Astrocyte (in vitro differentiated cells and primary cell): Measurements from ENCODE around the gene MEMO1. TPM values are rescaled to one million over a fixed set of nuclear protein-coding genes. Genes with fewer than 3 reads are reported as not detected.
"Not testable (repeated sequence)": the region's sequence is repeated elsewhere in the genome, so short reads cannot be mapped to it uniquely, and the experiment has no call there.

Experiments used
- DNase-seq: peaks from one replicate; pipeline ENCODE4 v3.0.0-alpha.2; 2010; ENCODE audit warnings: low read depth
- FAIRE-seq: peaks from 2 replicates; lab custom pipeline; 2011; peaks lifted over from hg19 to GRCh38; lab: Jason Lieb, UNC
- H2AFZ ChIP-seq: 2 replicates; pipeline ENCODE4 v1.6.0; 2012; ENCODE audit warnings: low read depth, low read length, inconsistent platforms
- H3K27ac ChIP-seq: 2 replicates; pipeline ENCODE4 v1.5.1; 2011; ENCODE audit warnings: low read depth, low read length, inconsistent platforms
- H3K27me3 ChIP-seq: 2 replicates; pipeline ENCODE4 v1.6.0; 2011; ENCODE audit warnings: low read length, inconsistent platforms; ENCODE audit not compliant: insufficient read depth
- H3K36me3 ChIP-seq: 2 replicates; pipeline ENCODE4 v1.5.1; 2011; ENCODE audit warnings: low read length, inconsistent platforms; ENCODE audit not compliant: insufficient read depth
- H3K4me1 ChIP-seq: 2 replicates; pipeline ENCODE4 v1.5.1; 2011; ENCODE audit warnings: low read length, inconsistent platforms; ENCODE audit not compliant: insufficient read depth
- H3K4me2 ChIP-seq: 2 replicates; pipeline ENCODE4 v1.6.0; 2012; ENCODE audit warnings: low read length, inconsistent platforms
- H3K4me3 ChIP-seq: 2 replicates; pipeline ENCODE4 v1.5.1; 2011; ENCODE audit warnings: low read depth, mild to moderate bottlenecking, low read length, inconsistent platforms; ENCODE audit not compliant: insufficient read depth
- H3K79me2 ChIP-seq: 2 replicates; pipeline ENCODE4 v1.6.0; 2012; ENCODE audit warnings: mild to moderate bottlenecking, low read length, inconsistent platforms; ENCODE audit not compliant: insufficient read depth
- H3K9ac ChIP-seq: 2 replicates; pipeline ENCODE4 v1.6.0; 2012; ENCODE audit warnings: mild to moderate bottlenecking, low read length, inconsistent platforms
- H3K9me3 ChIP-seq: 2 replicates; pipeline ENCODE4 v1.5.1; 2012; ENCODE audit warnings: low read depth, mild to moderate bottlenecking, low read length, inconsistent platforms; ENCODE audit not compliant: insufficient read depth
- H4K20me1 ChIP-seq: 2 replicates; pipeline ENCODE4 v1.6.0; 2012; ENCODE audit warnings: low read length, inconsistent platforms; ENCODE audit not compliant: insufficient read depth
- H3K27ac Mint-ChIP-seq: one replicate; pipeline ENCODE4 v1.8.0; 2021; ENCODE audit warnings: mild to moderate bottlenecking, mixed read lengths; ENCODE audit not compliant: unreplicated experiment
- H3K27me3 Mint-ChIP-seq: one replicate; pipeline ENCODE4 v1.8.0; 2021; ENCODE audit warnings: low read depth, mixed read lengths; ENCODE audit not compliant: unreplicated experiment
- H3K36me3 Mint-ChIP-seq: one replicate; pipeline ENCODE4 v1.8.0; 2021; ENCODE audit warnings: low read depth, mixed read lengths; ENCODE audit not compliant: unreplicated experiment
- H3K4me1 Mint-ChIP-seq: one replicate; pipeline ENCODE4 v1.8.0; 2021; ENCODE audit warnings: low read depth, mixed read lengths; ENCODE audit not compliant: unreplicated experiment
- H3K4me3 Mint-ChIP-seq: one replicate; pipeline ENCODE4 v1.8.0; 2021; ENCODE audit warnings: mild to moderate bottlenecking, moderate library complexity, mixed read lengths; ENCODE audit not compliant: unreplicated experiment
- H3K9me3 Mint-ChIP-seq: one replicate; pipeline ENCODE4 v1.8.0; 2021; ENCODE audit warnings: mild to moderate bottlenecking, mixed read lengths; ENCODE audit not compliant: unreplicated experiment
- CTCF ChIP-seq: IDR thresholded peaks from 2 replicates; pipeline ENCODE4 v1.5.1; 2011; ENCODE audit warnings: low read depth, mild to moderate bottlenecking, inconsistent platforms, low read length, moderate library complexity; ENCODE audit not compliant: insufficient read depth
- EZH2 ChIP-seq: IDR thresholded peaks from 2 replicates; pipeline ENCODE4 v1.6.1; 2012; ENCODE audit warnings: mild to moderate bottlenecking, low read length, inconsistent platforms; ENCODE audit not compliant: insufficient read depth
- total RNA-seq: library from RNA; stranded (reverse); gene quantifications from 2 replicates; pipeline ENCODE4 v1.2.1, GENCODE V29; 2021

The MEMO1 gene
- total RNA-seq, 1 donor from 2014 or later: 65.2 TPM

DNA sequence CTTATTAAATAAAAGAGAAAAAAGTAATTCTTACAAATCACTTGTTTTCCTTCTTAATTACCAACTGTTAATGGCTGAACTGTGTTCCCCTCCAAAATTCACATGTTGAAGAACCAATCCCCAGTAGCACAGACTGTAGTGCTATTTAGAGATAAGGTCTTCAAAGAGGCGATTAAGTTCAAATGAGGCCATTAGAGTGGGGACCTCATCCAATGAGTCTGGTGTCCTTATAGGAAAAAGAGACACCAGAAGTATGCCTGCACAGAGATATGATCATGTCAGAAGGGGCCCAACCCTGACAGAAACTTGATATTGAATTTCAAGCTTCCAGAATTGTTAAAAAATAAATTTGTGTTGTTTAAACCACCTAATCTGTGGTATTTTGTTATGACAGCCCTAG, 89.8 kb downstream of the MEMO1 start:
- H3K27me3 Mint-ChIP-seq: no peaks in the 10 kb centered on the region
- H3K9ac ChIP-seq: no peak overlapping the region
- H3K4me1 Mint-ChIP-seq: no peaks in the 10 kb centered on the region
- TF ChIP-seq EZH2 (no peak), CTCF (no peak)
- FAIRE-seq (no peak), DNase-seq (no peak)
- peaks cover 2% of the 10 kb centered on the region for H3K79me2 ChIP-seq
- no peaks in the 10 kb centered on the region for H3K9me3 ChIP-seq
- H3K9me3 Mint-ChIP-seq: no peaks in the 10 kb centered on the region
- H3K4me1 ChIP-seq: no peaks in the 10 kb centered on the region
- H3K27me3 ChIP-seq: no peaks in the 10 kb centered on the region
- no peaks in the 10 kb centered on the region for H4K20me1 ChIP-seq
- H2AFZ ChIP-seq: no peak overlapping the region
- no peak overlapping the region for H3K4me3 Mint-ChIP-seq
- no peak overlapping the region for H3K4me3 ChIP-seq
- H3K4me2 ChIP-seq: no peak overlapping the region
- peaks cover 4% of the 10 kb centered on the region for H3K36me3 ChIP-seq
- no peaks in the 10 kb centered on the region for H3K36me3 Mint-ChIP-seq
- H3K27ac Mint-ChIP-seq: no peak overlapping the region
- no peak overlapping the region for H3K27ac ChIP-seq

DNA sequence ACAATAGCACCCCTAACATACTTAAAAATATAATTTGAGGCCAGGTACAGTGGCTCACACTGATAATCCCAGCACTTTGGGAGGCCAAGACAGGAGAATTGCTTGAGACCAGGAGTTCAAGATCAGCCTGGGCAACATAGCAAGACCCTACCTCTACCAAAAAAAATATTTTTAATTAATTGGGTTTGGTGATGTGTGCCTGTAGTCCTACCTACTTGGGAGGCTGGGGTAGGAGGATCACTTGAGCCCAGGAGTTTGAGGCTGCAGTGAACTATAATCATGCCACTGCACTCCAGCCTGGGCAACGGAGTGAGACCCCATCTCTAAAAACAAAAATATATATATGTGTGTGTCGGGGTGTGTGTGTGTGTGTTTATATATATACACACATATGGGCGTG, 91.3 kb downstream of the MEMO1 start:
- no peak overlapping the region for H3K4me3 Mint-ChIP-seq
- no peaks in the 10 kb centered on the region for H3K4me1 Mint-ChIP-seq
- TF ChIP-seq EZH2 (no peak), CTCF (no peak)
- H3K27me3 ChIP-seq: no peaks in the 10 kb centered on the region
- no peak overlapping the region for H3K27ac ChIP-seq
- no peaks in the 10 kb centered on the region for H3K79me2 ChIP-seq
- no peaks in the 10 kb centered on the region for H3K9me3 Mint-ChIP-seq
- peaks cover 4% of the 10 kb centered on the region for H3K36me3 ChIP-seq
- H3K36me3 Mint-ChIP-seq: no peaks in the 10 kb centered on the region
- no peak overlapping the region for H3K4me2 ChIP-seq
- H3K27ac Mint-ChIP-seq: no peak overlapping the region
- H4K20me1 ChIP-seq: no peaks in the 10 kb centered on the region
- no peak overlapping the region for H2AFZ ChIP-seq
- H3K4me3 ChIP-seq: no peak overlapping the region
- H3K27me3 Mint-ChIP-seq: no peaks in the 10 kb centered on the region
- H3K9ac ChIP-seq: no peak overlapping the region
- H3K4me1 ChIP-seq: no peaks in the 10 kb centered on the region
- no peaks in the 10 kb centered on the region for H3K9me3 ChIP-seq
- no peak for FAIRE-seq
- no peak for DNase-seq

DNA sequence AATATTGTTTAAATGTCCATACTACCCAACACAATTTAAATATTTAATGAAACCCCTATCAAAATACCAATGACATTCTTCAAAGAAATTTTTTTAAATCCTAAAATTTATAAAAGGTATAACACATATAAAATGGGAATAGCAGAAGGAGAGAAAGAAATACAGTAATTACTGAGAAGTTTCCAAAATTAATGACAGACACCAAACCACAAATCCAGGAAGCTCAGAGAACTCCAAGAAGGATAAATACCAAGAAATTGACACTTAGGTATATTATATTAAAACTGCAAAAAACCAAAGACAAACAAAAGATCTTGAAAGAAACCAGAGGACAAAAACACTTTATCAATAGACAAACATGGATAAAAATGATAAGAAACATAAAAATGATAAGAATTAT, 101.1 kb downstream of the MEMO1 start:
- H3K36me3 Mint-ChIP-seq: peaks cover 4% of the 10 kb centered on the region
- H2AFZ ChIP-seq: no peak overlapping the region
- H3K79me2 ChIP-seq: no peaks in the 10 kb centered on the region
- H3K36me3 ChIP-seq: no peaks in the 10 kb centered on the region
- TF ChIP-seq EZH2: no peak
- no peak for TF ChIP-seq CTCF
- no peak overlapping the region for H3K27ac Mint-ChIP-seq
- H3K9me3 Mint-ChIP-seq: no peaks in the 10 kb centered on the region
- H3K4me3 Mint-ChIP-seq: no peak overlapping the region
- DNase-seq (no peak), FAIRE-seq (no peak)
- no peaks in the 10 kb centered on the region for H3K4me1 ChIP-seq
- H3K4me1 Mint-ChIP-seq: peaks cover 4% of the 10 kb centered on the region
- no peak overlapping the region for H3K9ac ChIP-seq
- no peak overlapping the region for H3K27ac ChIP-seq
- H3K27me3 ChIP-seq: no peaks in the 10 kb centered on the region
- no peaks in the 10 kb centered on the region for H4K20me1 ChIP-seq
- H3K4me3 ChIP-seq: no peak overlapping the region
- H3K27me3 Mint-ChIP-seq: no peaks in the 10 kb centered on the region
- H3K9me3 ChIP-seq: no peaks in the 10 kb centered on the region
- H3K4me2 ChIP-seq: no peak overlapping the region

DNA sequence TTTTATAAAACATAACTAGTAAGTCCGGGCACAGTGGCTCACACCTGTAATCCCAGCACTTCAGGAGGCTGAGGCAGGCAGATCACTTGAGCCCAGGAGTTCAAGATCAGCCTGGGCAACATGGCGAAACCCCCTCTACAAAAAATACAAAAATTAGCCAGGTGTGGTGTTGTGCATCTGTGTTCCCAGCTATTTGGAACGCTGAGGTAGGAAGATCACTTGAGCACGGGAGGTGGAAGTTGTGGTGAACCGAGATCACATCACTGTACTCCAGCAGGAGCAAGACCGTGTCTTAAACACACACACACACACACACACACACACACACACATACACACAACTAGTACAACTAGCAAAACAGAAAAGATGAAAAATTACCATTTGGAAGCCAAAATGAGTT, 103.3 kb downstream of the MEMO1 start:
- not testable (repeated sequence) for H3K27me3 Mint-ChIP-seq, H3K4me1 Mint-ChIP-seq, H3K36me3 ChIP-seq, H3K9ac ChIP-seq, H2AFZ ChIP-seq, H3K4me2 ChIP-seq, H3K36me3 Mint-ChIP-seq, FAIRE-seq, H3K27me3 ChIP-seq, H4K20me1 ChIP-seq, H3K4me1 ChIP-seq, H3K27ac ChIP-seq, H3K4me3 ChIP-seq, H3K79me2 ChIP-seq, DNase-seq, H3K9me3 ChIP-seq, H3K4me3 Mint-ChIP-seq, H3K9me3 Mint-ChIP-seq
- peak overlapping the region; percentile 47 for H3K27ac Mint-ChIP-seq
